Activated T-helper 17 cell treated with anti-CD3 and anti-CD28 coated beads, Interleukin-2, amount 50 U/mL, for 72 hours (primary cell): ENCODE measurements around the gene CYP4A11. TPM values are rescaled to one million over a fixed set of nuclear protein-coding genes. Genes with fewer than 3 reads are reported as not detected.
"Not testable (repeated sequence)": the region's sequence is repeated elsewhere in the genome, so short reads cannot be mapped to it uniquely, and the experiment has no call there.

Experiments
- ATAC-seq: fragments of 150-1000 bp; cut with Tn5 transposase; replicated peaks from 2 replicates; pipeline ENCODE4 v1.10.0; 2021; ENCODE audit warnings: mild to moderate bottlenecking, moderate library complexity
- H3K27ac Mint-ChIP-seq: one replicate; pipeline ENCODE4 v1.8.0; 2022; ENCODE audit warnings: mixed read lengths
- H3K27me3 Mint-ChIP-seq: one replicate; pipeline ENCODE4 v1.8.0; 2022; ENCODE audit warnings: mixed read lengths
- H3K36me3 Mint-ChIP-seq: one replicate; pipeline ENCODE4 v1.8.0; 2022; ENCODE audit warnings: low read depth, mild to moderate bottlenecking, mixed read lengths
- H3K4me1 Mint-ChIP-seq: one replicate; pipeline ENCODE4 v1.8.0; 2022; ENCODE audit warnings: mixed read lengths
- H3K4me3 Mint-ChIP-seq: one replicate; pipeline ENCODE4 v1.8.0; 2022; ENCODE audit warnings: mild to moderate bottlenecking, mixed read lengths
- H3K9me3 Mint-ChIP-seq: one replicate; pipeline ENCODE4 v1.8.0; 2022; ENCODE audit warnings: mixed read lengths
- total RNA-seq, 2 donors: library from RNA; stranded (reverse); gene quantifications; one replicate each; pipeline ENCODE4 v1.2.3, GENCODE V29; 2022

Gene CYP4A11, protein sequence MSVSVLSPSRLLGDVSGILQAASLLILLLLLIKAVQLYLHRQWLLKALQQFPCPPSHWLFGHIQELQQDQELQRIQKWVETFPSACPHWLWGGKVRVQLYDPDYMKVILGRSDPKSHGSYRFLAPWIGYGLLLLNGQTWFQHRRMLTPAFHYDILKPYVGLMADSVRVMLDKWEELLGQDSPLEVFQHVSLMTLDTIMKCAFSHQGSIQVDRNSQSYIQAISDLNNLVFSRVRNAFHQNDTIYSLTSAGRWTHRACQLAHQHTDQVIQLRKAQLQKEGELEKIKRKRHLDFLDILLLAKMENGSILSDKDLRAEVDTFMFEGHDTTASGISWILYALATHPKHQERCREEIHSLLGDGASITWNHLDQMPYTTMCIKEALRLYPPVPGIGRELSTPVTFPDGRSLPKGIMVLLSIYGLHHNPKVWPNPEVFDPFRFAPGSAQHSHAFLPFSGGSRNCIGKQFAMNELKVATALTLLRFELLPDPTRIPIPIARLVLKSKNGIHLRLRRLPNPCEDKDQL
- not detected for total RNA-seq

DNA sequence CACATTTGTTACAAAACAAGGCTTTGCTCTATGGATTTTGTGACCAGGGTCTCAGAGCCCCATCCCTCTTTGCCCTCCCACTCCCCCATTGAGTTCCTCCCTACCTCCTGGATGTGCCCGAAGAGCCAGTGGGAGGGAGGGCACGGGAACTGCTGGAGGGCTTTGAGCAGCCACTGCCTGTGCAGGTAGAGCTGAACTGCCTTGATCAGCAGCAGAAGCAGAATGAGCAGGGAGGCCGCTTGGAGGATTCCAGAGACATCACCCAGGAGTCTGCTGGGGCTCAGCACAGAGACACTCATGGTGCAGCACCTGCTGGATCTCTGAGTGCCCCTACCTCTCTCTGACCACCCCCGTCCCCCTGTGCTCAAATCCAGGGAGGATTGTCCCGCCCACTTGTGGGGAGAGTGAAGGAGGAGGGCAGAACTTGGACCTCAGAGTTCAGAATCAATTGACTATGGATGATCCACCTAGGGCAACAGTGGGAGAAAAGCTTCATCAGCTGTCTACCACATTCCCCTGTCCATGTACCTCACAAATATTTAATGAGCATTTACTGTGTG is at the start of gene CYP4A11:
Gene CYP4A11 (minus strand): TSS at position 342 of the 560 bp plus-strand sequence. CDS start 43 bp downstream, at position 299.
- H3K9me3 Mint-ChIP-seq: no peaks in the 10 kb centered on the region
- no peak for ATAC-seq
- no peaks in the 10 kb centered on the region for H3K36me3 Mint-ChIP-seq
- H3K27ac Mint-ChIP-seq: no peak within 1 kb of the TSS
- no peak within 1 kb of the TSS for H3K4me3 Mint-ChIP-seq
- no peaks in the 10 kb centered on the region for H3K4me1 Mint-ChIP-seq
- H3K27me3 Mint-ChIP-seq: peaks cover 22% of the 10 kb centered on the region

- not testable (repeated sequence) for ATAC-seq, H3K4me1 Mint-ChIP-seq, H3K27me3 Mint-ChIP-seq, H3K4me3 Mint-ChIP-seq, H3K9me3 Mint-ChIP-seq, H3K36me3 Mint-ChIP-seq, H3K27ac Mint-ChIP-seq
These were observed 49.3 kb upstream of the CYP4A11 start for GRCh38 chr1:46990541-46990940.

- Mint-ChIP-seq H3K27me3 (peaks cover 22% of the 10 kb centered on the region), H3K9me3 (no peaks in the 10 kb centered on the region), H3K4me1 (no peaks in the 10 kb centered on the region), H3K27ac (no peak overlapping the region), H3K36me3 (no peaks in the 10 kb centered on the region), H3K4me3 (no peak overlapping the region)
- ATAC-seq: no peak
These were observed 42.7 kb upstream of the CYP4A11 start for GRCh38 chr1:46983830-46984586.

GRCh38 chr1:46983166-46983829 is 42.0 kb upstream of the CYP4A11 start:
- peaks cover 28% of the 10 kb centered on the region for H3K27me3 Mint-ChIP-seq
- no peaks in the 10 kb centered on the region for H3K36me3 Mint-ChIP-seq
- H3K9me3 Mint-ChIP-seq: no peaks in the 10 kb centered on the region
- H3K4me3 Mint-ChIP-seq: no peak overlapping the region
- no peak for ATAC-seq
- no peaks in the 10 kb centered on the region for H3K4me1 Mint-ChIP-seq
- no peak overlapping the region for H3K27ac Mint-ChIP-seq

- ATAC-seq: no peak
- Mint-ChIP-seq H3K27ac (no peak overlapping the region), H3K4me1 (no peaks in the 10 kb centered on the region), H3K4me3 (no peak overlapping the region), H3K36me3 (no peaks in the 10 kb centered on the region), H3K9me3 (no peaks in the 10 kb centered on the region), H3K27me3 (peaks cover 19% of the 10 kb centered on the region)
These were observed 27.8 kb upstream of the CYP4A11 start for GRCh38 chr1:46969014-46969619.

DNA sequence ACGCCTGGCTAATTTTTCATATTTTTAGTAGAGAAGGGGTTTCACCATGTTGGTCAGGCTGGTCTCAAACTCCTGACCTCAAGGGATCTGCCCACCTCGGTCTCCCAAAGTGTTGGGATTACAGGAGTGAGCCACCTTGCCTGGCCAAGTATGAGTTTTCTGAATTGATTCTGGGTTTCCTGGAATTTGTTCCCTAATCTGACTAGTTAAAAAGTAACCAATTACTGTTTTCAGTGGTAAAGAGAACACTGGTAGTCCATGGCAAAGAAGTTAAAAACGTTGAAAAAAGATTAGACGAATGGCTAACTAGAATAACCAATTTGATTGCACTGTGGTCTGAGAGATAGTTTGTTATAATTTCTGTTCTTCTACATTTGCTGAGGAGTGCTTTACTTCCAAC is 21.0 kb upstream of the CYP4A11 start:
- H3K27ac Mint-ChIP-seq, H3K27me3 Mint-ChIP-seq, H3K4me1 Mint-ChIP-seq, ATAC-seq, H3K36me3 Mint-ChIP-seq, H3K9me3 Mint-ChIP-seq, H3K4me3 Mint-ChIP-seq: not testable (repeated sequence)

GRCh38 chr1:46961066-46961758 is 19.9 kb upstream of the CYP4A11 start:
- no peaks in the 10 kb centered on the region for H3K4me1 Mint-ChIP-seq
- H3K9me3 Mint-ChIP-seq: no peaks in the 10 kb centered on the region
- no peak overlapping the region for H3K27ac Mint-ChIP-seq
- no peaks in the 10 kb centered on the region for H3K36me3 Mint-ChIP-seq
- ATAC-seq: no peak
- peaks cover 8% of the 10 kb centered on the region for H3K27me3 Mint-ChIP-seq
- H3K4me3 Mint-ChIP-seq: no peak overlapping the region

GRCh38 chr1:46960250-46960649 is 19.0 kb upstream of the CYP4A11 start:
- no peaks in the 10 kb centered on the region for H3K4me1 Mint-ChIP-seq
- ATAC-seq: no peak
- H3K27ac Mint-ChIP-seq: no peak overlapping the region
- no peaks in the 10 kb centered on the region for H3K36me3 Mint-ChIP-seq
- peaks cover 8% of the 10 kb centered on the region for H3K27me3 Mint-ChIP-seq
- no peaks in the 10 kb centered on the region for H3K9me3 Mint-ChIP-seq
- H3K4me3 Mint-ChIP-seq: no peak overlapping the region

GRCh38 chr1:46955116-46955515 is 13.8 kb upstream of the CYP4A11 start:
- H3K27me3 Mint-ChIP-seq: peaks cover 21% of the 10 kb centered on the region
- not testable (repeated sequence) for H3K4me1 Mint-ChIP-seq, ATAC-seq, H3K27ac Mint-ChIP-seq, H3K36me3 Mint-ChIP-seq, H3K4me3 Mint-ChIP-seq, H3K9me3 Mint-ChIP-seq

GRCh38 chr1:46953847-46954246 is 12.6 kb upstream of the CYP4A11 start:
- not testable (repeated sequence) for H3K4me1 Mint-ChIP-seq, ATAC-seq, H3K27ac Mint-ChIP-seq, H3K9me3 Mint-ChIP-seq, H3K4me3 Mint-ChIP-seq, H3K36me3 Mint-ChIP-seq
- H3K27me3 Mint-ChIP-seq: peaks cover 22% of the 10 kb centered on the region

DNA sequence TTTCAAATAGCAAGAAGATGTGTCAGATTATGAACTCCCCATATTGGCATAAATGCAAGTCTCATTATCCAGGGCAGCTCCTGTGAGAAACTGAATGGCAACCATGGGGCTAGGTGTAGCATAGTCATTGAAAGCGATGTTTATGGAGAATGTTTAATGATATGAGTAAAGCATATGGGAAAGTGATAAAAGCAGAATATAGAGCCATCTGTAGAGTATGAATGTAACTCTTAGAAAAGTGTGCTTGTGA is 8.1 kb upstream of the CYP4A11 start:
- not testable (repeated sequence) for H3K4me1 Mint-ChIP-seq, H3K36me3 Mint-ChIP-seq, ATAC-seq, H3K9me3 Mint-ChIP-seq, H3K4me3 Mint-ChIP-seq, H3K27ac Mint-ChIP-seq
- peaks cover 27% of the 10 kb centered on the region for H3K27me3 Mint-ChIP-seq

GRCh38 chr1:46948629-46949416 is 7.5 kb upstream of the CYP4A11 start:
- Mint-ChIP-seq H3K4me3 (no peak overlapping the region), H3K4me1 (no peaks in the 10 kb centered on the region), H3K27ac (no peak overlapping the region), H3K9me3 (no peaks in the 10 kb centered on the region), H3K27me3 (peaks cover 27% of the 10 kb centered on the region), H3K36me3 (no peaks in the 10 kb centered on the region)
- ATAC-seq: no peak

GRCh38 chr1:46947706-46948105 is 6.4 kb upstream of the CYP4A11 start:
- ATAC-seq, H3K36me3 Mint-ChIP-seq, H3K4me3 Mint-ChIP-seq, H3K4me1 Mint-ChIP-seq, H3K27ac Mint-ChIP-seq, H3K9me3 Mint-ChIP-seq: not testable (repeated sequence)
- peaks cover 21% of the 10 kb centered on the region for H3K27me3 Mint-ChIP-seq
